GM12872 (cell line): Measurements from ENCODE around the gene UBE2H.

Experiments used
- TF ChIP-seq, protein P1 (sequence below): IDR thresholded peaks from 3 replicates; pipeline ENCODE4 v1.5.1; 2011; ENCODE audit warnings: low read depth, mild to moderate bottlenecking, low read length, moderate library complexity; ENCODE audit not compliant: insufficient read depth

The UBE2H gene

DNA sequence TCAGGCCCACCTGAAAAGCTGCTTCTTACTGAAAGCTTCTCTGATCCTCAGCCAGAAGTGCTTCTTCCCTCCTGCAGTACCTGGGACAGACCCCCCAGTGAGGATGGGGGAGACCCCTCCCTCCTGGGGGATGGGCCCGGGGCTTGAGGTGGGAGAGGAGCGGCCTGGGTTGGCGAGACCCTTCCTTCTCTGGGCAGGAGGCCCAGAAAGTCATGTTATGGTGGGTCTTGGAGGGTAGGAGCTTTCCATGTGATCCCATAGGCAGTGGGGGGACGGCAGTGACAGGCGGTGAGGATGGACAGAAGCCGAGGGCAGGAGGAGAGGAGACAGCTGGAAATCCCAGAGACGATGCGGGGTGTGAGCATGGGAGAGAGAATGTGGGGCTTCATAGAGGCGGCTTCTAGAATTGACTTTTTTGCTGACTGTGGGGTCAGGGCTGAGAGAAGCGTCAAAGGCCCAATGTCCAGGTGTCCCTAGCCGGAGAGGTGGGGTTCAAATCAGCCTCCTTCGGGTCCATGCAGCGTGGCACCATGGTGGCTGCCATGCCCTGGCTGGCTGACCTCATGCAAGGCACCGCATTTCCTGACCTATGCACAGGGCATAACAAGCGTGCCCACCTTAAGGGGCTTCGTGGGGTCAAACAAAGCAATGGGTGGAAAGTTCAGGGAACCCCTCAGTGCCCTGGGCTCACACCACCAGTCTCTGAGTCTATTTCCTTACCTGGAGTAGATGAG, 154.0 kb downstream of the UBE2H start:
- TF ChIP-seq, protein P1, sequence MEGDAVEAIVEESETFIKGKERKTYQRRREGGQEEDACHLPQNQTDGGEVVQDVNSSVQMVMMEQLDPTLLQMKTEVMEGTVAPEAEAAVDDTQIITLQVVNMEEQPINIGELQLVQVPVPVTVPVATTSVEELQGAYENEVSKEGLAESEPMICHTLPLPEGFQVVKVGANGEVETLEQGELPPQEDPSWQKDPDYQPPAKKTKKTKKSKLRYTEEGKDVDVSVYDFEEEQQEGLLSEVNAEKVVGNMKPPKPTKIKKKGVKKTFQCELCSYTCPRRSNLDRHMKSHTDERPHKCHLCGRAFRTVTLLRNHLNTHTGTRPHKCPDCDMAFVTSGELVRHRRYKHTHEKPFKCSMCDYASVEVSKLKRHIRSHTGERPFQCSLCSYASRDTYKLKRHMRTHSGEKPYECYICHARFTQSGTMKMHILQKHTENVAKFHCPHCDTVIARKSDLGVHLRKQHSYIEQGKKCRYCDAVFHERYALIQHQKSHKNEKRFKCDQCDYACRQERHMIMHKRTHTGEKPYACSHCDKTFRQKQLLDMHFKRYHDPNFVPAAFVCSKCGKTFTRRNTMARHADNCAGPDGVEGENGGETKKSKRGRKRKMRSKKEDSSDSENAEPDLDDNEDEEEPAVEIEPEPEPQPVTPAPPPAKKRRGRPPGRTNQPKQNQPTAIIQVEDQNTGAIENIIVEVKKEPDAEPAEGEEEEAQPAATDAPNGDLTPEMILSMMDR, result no peak

DNA sequence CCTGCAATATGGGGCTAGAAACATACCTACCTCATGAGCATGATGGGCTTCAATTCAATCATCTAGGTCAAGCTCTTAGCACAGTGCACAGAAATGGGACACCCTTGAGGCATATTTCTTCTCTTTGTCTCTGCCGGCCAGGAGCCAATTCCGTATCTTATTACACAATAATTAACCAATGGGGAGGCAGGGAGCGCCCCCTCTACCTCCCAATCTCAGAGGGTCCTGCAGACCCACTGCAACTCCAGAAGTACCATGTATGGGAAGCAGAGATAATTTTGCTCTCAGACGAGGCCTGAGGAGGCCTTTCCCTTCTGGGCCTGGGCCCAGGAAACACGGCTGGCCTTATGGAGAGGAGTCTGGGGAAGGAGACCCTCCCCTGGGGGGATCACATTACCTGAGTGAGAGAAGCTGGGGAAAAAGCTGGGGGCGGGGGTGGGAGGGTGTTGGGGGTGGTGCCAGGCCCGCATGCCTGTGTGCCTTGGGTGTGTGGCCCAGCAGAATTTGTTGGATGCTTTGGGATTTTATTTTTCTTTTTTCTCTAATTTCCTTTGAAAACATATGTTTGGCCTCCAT, 155.5 kb downstream of the UBE2H start:
- TF ChIP-seq, protein P1, result no peak

DNA sequence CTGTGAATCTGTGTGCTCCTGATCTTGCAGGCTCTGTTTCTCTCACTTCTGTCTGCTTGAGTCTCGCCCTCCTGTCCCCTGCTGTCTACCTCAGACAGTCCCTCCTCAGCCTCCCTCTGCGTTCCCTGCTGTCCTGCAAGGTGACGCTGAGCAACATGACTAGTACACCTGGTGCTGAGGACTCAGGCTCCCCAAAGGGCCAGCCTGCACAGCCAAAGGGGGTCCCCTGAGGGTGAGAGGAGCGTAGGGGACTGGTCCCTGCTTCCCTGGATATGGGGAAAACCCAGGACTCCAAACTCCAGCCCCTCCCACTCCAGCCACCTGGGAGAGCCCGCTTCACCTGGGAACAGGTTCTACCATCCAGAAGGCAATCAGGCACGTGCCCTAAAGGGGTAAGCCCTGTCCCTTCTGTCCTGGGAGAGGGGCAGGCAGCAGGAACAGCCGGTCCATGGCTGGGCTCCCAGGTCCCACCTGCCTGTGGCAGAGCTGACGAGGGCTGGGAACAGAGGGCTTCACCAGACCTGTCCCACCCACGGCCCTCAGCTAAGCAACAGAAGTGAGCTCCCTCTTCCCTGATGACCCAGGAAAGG, 156.5 kb downstream of the UBE2H start:
- TF ChIP-seq, protein P1, result no peak

DNA sequence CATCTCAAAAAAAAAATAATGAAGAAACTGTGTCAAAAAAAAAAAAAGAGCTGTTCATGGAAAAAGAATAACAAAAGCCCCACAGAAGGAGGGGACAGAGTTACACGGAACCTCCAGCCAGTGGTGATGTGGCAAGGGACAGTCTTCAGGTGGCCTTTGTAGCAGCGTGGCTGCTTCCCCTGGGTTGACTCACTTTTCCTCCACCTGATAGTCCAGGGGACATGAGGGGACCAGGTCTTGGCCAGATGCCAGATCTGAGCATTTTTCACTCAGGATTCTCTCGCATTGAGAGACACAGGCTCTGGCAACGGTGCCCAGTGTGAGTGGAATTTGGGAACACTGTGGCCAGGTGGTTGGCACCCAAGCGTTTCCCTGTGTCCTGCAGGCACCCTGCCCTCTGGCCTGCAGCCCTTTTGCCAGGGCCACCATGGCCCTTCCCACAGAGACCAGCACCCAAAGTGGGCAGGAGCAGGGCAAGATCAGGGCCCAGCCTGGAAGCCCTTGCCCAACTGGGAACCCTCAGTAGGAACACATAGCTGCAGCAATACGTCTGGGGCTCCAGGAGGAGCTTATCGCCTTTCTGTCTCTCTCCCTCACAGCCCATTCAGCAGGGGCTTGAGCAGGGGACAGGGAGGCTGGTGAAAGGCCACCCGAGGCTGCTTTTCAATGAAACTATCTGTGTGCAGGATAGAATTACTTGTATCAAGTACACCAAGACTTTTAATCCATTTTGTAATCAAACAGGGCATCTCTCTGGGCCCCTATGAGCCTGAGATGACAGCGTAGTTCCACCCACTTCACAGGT, 159.1 kb downstream of the UBE2H start:
- TF ChIP-seq, protein P1, result no peak

DNA sequence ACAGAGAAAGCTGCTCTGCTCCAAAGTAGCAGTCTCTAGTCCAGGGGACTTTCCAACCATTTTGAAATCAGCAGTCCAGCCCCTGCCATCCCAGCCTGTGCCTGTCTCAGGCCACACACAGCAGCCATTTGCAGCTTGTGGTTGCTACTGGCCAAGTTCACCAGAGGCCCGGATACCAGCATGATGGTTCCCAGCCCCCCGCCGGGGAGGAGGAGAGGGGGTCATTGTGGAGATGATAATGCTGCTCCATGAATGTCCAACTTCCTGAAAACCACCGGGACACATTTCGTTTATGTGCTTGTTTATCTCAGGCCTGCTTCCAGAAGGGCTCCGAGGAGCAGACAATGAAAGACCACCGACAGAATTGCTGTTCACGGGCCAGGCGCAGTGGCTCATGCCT, 160.0 kb downstream of the UBE2H start:
- TF ChIP-seq, protein P1, result no peak

DNA sequence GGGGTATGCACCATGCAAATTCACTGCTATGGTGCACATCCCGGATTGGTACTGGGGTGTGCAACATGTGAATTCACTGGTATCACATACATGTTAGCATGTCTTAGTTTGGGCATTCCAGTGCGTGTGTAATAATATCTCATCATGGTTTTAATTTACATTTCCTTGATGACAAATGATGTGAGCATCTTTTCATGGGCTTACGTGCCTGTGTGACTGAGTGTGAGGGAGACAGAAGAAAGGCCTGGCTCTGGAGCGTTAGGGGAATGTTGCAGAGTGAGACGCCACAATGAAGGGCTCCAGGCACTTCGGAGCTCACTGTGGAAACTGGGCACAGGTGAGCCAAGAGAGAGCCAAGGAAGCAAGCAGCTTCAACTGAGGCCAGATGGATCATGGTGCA, 162.6 kb downstream of the UBE2H start:
- TF ChIP-seq, protein P1, result no peak

DNA sequence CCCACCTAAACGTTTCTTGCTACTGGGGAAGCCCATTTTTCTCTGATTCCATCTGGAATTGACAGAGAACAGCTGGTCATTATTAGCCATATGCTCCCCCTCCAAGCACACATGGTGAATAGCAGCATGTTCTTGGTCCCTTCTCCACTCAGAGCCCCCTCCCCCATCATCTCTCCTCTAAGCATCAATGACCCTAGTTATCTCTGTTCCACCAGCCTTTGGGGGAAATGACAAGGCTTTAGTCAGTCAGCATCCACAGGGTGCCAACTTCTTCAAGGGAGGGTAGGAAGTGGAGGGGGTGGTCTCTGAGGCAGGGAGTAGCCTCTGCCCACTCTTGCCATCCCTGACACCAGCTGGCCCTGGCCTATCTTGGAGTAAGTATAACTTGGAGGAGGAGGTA, 163.1 kb downstream of the UBE2H start:
- TF ChIP-seq, protein P1, result no peak
